Transverse colon (tissue), 4 donors: ENCODE data around the gene DROSHA.

Source experiments
- POLR2AphosphoS5 ChIP-seq, 3 donors: sonication (generic); formaldehyde crosslinking; IDR thresholded peaks; one replicate each; pipeline ENCODE4 v1.6.1; 2016; ENCODE audit warnings: antibody characterized with exemption in 3 of 3
- TF ChIP-seq, protein P1 (sequence below), 5 experiments: fragments of 200-600 bp in 3 of 5; fragments of 450-650 bp in 2 of 5; sonication (generic) in 3 of 5; IDR thresholded peaks; 1 replicate in 2 of 5; 2 replicates in 3 of 5; pipeline ENCODE4 v1.5.1; 2016 to 2017; ENCODE audit warnings: antibody characterized with exemption in 5 of 5, inconsistent platforms in 3 of 5, mild to moderate bottlenecking in 2 of 5, moderate library complexity in 1 of 5

DNA sequence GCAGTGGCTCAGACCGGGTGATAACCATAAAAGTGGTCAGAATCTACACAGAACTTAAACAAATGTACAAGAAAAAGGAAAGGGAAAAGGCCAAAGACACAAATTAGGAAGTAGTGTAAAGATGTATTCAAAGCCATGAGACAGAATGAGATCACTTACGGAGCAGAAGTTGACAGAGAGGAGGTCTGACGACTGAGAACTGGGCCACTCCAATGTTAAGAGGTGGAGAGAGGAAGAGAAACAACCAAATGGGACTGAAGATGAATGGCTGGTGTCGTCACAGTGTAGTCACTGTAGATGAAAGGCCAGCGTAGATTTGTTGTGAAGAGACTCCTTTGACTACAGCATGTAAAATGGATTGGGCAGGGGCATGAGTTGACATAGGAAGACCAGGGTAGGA, 114.4 kb downstream of the DROSHA start:
- TF ChIP-seq, protein P1, sequence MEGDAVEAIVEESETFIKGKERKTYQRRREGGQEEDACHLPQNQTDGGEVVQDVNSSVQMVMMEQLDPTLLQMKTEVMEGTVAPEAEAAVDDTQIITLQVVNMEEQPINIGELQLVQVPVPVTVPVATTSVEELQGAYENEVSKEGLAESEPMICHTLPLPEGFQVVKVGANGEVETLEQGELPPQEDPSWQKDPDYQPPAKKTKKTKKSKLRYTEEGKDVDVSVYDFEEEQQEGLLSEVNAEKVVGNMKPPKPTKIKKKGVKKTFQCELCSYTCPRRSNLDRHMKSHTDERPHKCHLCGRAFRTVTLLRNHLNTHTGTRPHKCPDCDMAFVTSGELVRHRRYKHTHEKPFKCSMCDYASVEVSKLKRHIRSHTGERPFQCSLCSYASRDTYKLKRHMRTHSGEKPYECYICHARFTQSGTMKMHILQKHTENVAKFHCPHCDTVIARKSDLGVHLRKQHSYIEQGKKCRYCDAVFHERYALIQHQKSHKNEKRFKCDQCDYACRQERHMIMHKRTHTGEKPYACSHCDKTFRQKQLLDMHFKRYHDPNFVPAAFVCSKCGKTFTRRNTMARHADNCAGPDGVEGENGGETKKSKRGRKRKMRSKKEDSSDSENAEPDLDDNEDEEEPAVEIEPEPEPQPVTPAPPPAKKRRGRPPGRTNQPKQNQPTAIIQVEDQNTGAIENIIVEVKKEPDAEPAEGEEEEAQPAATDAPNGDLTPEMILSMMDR (IDR thresholded peaks at IDR 0.05), result no peak
- no peak for TF ChIP-seq POLR2AphosphoS5 (IDR thresholded peaks at IDR 0.05)
